Cardiac fibroblast (primary cell): ENCODE results near the gene CHST12.

Experiments
- DNase-seq, 2 donors: peaks; one replicate each; pipeline versions ENCODE4 v3.0.0 to v3.0.0-alpha.2; 2010; ENCODE audit warnings: low read depth in 2 of 2
- H3K4me3 ChIP-seq, 2 donors: replicated peaks in 1 of 2; 1 replicate in 1 of 2; 2 replicates in 1 of 2; pipeline ENCODE4 v1.5.1; 2011; ENCODE audit warnings: low read depth in 2 of 2, low read length in 2 of 2, mild to moderate bottlenecking in 2 of 2, moderate library complexity in 1 of 2
- TF ChIP-seq, protein P1 (sequence below): IDR thresholded peaks from one replicate; pipeline ENCODE4 v1.5.1; 2011; ENCODE audit warnings: low read depth, mild to moderate bottlenecking, low read length, inconsistent platforms

Gene CHST12

GRCh38 chr7:2480070-2480408 lies 76.6 kb downstream of the CHST12 start:
- TF ChIP-seq, protein P1, sequence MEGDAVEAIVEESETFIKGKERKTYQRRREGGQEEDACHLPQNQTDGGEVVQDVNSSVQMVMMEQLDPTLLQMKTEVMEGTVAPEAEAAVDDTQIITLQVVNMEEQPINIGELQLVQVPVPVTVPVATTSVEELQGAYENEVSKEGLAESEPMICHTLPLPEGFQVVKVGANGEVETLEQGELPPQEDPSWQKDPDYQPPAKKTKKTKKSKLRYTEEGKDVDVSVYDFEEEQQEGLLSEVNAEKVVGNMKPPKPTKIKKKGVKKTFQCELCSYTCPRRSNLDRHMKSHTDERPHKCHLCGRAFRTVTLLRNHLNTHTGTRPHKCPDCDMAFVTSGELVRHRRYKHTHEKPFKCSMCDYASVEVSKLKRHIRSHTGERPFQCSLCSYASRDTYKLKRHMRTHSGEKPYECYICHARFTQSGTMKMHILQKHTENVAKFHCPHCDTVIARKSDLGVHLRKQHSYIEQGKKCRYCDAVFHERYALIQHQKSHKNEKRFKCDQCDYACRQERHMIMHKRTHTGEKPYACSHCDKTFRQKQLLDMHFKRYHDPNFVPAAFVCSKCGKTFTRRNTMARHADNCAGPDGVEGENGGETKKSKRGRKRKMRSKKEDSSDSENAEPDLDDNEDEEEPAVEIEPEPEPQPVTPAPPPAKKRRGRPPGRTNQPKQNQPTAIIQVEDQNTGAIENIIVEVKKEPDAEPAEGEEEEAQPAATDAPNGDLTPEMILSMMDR = no peak
- no peak overlapping the region for H3K4me3 ChIP-seq
- DNase-seq = peak in 1 of 2 donors; percentile 20

DNA sequence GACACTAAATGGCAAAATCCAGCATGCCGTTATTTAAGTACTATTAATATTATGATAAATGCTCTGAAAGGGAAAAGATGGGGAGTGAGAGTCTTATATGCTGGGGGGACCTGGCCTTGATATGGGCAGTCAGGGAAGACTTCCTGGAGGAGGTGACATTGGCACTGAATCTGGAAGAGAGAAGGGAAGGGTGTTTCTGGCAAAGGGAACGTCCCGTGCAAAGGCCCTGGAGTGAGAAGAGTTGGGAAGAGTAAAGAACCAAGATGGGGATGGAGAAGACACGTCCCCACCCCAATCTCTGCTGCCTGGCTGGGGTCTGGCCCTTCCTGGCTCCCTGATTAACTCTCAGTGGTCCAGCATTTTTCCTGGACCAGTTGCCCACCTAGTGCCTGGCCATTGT lies 77.8 kb downstream of the CHST12 start:
- TF ChIP-seq, protein P1 = no peak
- no peak for DNase-seq
- H3K4me3 ChIP-seq = no peak overlapping the region

- DNase-seq = peak in 1 of 2 donors; percentile 28
- no peak overlapping the region for H3K4me3 ChIP-seq
- TF ChIP-seq, protein P1 = no peak
Measured at GRCh38 chr7:2482725-2483451, 79.5 kb downstream of the CHST12 start.

GRCh38 chr7:2483494-2483893 lies 80.1 kb downstream of the CHST12 start:
- DNase-seq = no peak
- H3K4me3 ChIP-seq = no peak overlapping the region
- TF ChIP-seq, protein P1 = no peak

DNA sequence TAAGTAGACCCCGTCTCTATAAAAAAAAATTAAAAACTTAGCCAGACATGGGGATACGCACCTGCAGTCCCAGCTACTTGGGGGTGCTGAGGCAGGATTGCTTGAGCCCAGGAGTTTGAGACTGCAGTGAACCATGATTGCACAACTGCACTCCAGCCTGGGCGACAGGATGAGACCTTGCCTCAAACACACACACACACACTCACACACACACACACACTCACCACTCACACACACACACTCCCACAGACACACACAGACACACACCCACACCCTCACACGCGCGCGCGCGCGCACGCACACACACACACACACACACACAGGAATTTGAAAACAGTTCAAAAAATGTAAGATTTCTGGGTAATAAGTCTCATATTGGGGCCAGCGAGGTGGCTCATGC lies 81.5 kb downstream of the CHST12 start:
- TF ChIP-seq, protein P1 = no peak
- no peak overlapping the region for H3K4me3 ChIP-seq
- peak in 1 of 2 donors; percentile 25 for DNase-seq

- TF ChIP-seq, protein P1 = no peak
Measured at GRCh38 chr7:2487586-2488271, 84.3 kb downstream of the CHST12 start.

More at GRCh38 chr7:2487586-2488271, 84.3 kb downstream of the CHST12 start:
- DNase-seq = peak; percentile 27 to 43
- H3K4me3 ChIP-seq = no peak overlapping the region
